OCI-LY3 (cell line): ENCODE results near the gene LSM5.
"Not testable (repeated sequence)": the region's sequence is repeated elsewhere in the genome, so short reads cannot be mapped to it uniquely, and the experiment has no call there.

Experiments used
- H2AFZ ChIP-seq: fragments of 200-600, 300-600 bp; shearing (Covaris generic); 2 replicates; pipeline ENCODE4 v1.6.0; 2014; ENCODE audit warnings: antibody characterized with exemption, low read depth, low read length
- H3K27ac ChIP-seq: fragments of 200-600, 300-600 bp; sonication (generic); 2 replicates; pipeline ENCODE4 v1.5.1; 2014; ENCODE audit warnings: mild to moderate bottlenecking, low read length, moderate library complexity, mixed read lengths
- H3K27me3 ChIP-seq: fragments of 200-600, 300-600 bp; sonication (generic); 2 replicates; pipeline ENCODE4 v1.6.1; 2014; ENCODE audit warnings: low read depth, low read length, mixed read lengths
- H3K36me3 ChIP-seq: fragments of 200-600, 300-600 bp; sonication (generic); replicated peaks from 2 replicates; pipeline ENCODE3; 2014; ENCODE audit warnings: low read depth, low read length, mixed read lengths
- H3K4me1 ChIP-seq: fragments of 300-600, 200-600 bp; sonication (generic); 2 replicates; pipeline ENCODE4 v1.6.1; 2014; ENCODE audit warnings: low read length, mixed read lengths
- H3K4me2 ChIP-seq: fragments of 200-600, 300-600 bp; sonication (generic); 2 replicates; pipeline ENCODE4 v1.6.1; 2014; ENCODE audit warnings: low read length, mixed read lengths
- H3K4me3 ChIP-seq: fragments of 300-600, 200-600 bp; sonication (generic); 2 replicates; pipeline ENCODE4 v1.5.1; 2014; ENCODE audit warnings: antibody characterized with exemption, mild to moderate bottlenecking, low read length, moderate library complexity
- H3K79me2 ChIP-seq: fragments of 300-600, 200-600 bp; shearing (Covaris generic); 2 replicates; pipeline ENCODE4 v1.6.1; 2014; ENCODE audit warnings: mild to moderate bottlenecking, low read length, mixed read lengths
- H3K9ac ChIP-seq: fragments of 300-600, 200-600 bp; shearing (Covaris generic); 2 replicates; pipeline ENCODE4 v1.6.0; 2014; ENCODE audit warnings: mild to moderate bottlenecking, low read length, moderate library complexity
- H3K9me3 ChIP-seq: fragments of 200-600, 300-600 bp; shearing (Covaris generic); 2 replicates; pipeline ENCODE4 v1.6.1; 2014; ENCODE audit warnings: low read length, mixed read lengths; ENCODE audit not compliant: insufficient read depth
- H4K20me1 ChIP-seq: fragments of 200-600, 300-600 bp; sonication (generic); 2 replicates; pipeline ENCODE4 v1.6.1; 2016; ENCODE audit warnings: low read length, mixed read lengths; ENCODE audit not compliant: insufficient read depth
- EZH2phosphoT487 ChIP-seq: fragments of 200-600 bp; shearing (Covaris generic); IDR thresholded peaks from 2 replicates; pipeline ENCODE4 v1.6.1; 2018; ENCODE audit warnings: antibody characterized with exemption, mixed run types, low read depth
- TF ChIP-seq, protein P1 (sequence below): fragments of 200-600, 300-600 bp; sonication (generic); IDR thresholded peaks from 2 replicates; pipeline ENCODE4 v1.5.1; 2014; ENCODE audit warnings: antibody characterized with exemption, low read length, low read depth

Gene LSM5

DNA sequence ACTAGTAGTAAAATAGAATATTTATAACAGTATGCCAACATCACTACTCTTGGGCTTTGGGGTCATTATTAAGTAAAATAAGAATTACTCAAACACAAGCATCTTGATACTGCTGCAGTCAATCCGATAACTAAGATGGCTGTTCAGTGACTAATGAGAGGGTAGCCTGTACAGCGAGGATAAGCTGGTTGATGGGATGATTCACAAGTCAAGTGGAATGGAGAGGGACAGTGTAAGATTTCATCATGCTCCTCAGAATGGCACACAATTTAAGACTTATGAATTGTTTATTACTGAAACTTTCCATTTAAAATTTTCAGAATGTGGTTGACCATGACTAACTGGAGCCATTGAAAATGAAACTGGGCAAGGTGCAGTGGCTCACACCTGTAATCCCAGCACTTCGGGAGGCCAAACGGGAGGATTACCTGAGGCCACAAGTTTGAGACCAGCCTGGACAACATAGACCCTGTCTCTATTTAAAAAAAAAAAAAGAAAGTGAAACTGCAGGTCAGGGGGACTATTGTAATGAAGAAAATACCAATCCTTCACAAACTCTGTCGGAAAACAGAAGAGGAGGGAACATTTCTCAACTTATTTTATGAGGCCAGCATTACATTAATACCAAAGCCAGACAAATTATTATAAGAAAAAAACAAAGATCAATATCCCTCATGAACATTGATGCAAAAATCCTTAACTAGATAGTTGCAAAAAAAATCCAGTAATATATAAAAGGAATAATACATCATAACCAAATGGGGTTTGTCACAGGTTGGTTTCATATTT lies 16.3 kb upstream of the LSM5 start:
- Histone ChIP-seq H3K36me3 (peaks cover 13% of the 10 kb centered on the region), H2AFZ (no peak overlapping the region), H4K20me1 (peaks cover 7% of the 10 kb centered on the region), H3K9ac (no peak overlapping the region), H3K27me3 (no peaks in the 10 kb centered on the region), H3K27ac (no peak overlapping the region), H3K79me2 (peaks cover 66% of the 10 kb centered on the region), H3K4me3 (no peak overlapping the region), H3K4me2 (no peak overlapping the region), H3K4me1 (no peaks in the 10 kb centered on the region), H3K9me3 (no peaks in the 10 kb centered on the region)
- no peak for TF ChIP-seq EZH2phosphoT487
- TF ChIP-seq, protein P1, sequence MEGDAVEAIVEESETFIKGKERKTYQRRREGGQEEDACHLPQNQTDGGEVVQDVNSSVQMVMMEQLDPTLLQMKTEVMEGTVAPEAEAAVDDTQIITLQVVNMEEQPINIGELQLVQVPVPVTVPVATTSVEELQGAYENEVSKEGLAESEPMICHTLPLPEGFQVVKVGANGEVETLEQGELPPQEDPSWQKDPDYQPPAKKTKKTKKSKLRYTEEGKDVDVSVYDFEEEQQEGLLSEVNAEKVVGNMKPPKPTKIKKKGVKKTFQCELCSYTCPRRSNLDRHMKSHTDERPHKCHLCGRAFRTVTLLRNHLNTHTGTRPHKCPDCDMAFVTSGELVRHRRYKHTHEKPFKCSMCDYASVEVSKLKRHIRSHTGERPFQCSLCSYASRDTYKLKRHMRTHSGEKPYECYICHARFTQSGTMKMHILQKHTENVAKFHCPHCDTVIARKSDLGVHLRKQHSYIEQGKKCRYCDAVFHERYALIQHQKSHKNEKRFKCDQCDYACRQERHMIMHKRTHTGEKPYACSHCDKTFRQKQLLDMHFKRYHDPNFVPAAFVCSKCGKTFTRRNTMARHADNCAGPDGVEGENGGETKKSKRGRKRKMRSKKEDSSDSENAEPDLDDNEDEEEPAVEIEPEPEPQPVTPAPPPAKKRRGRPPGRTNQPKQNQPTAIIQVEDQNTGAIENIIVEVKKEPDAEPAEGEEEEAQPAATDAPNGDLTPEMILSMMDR = no peak

DNA sequence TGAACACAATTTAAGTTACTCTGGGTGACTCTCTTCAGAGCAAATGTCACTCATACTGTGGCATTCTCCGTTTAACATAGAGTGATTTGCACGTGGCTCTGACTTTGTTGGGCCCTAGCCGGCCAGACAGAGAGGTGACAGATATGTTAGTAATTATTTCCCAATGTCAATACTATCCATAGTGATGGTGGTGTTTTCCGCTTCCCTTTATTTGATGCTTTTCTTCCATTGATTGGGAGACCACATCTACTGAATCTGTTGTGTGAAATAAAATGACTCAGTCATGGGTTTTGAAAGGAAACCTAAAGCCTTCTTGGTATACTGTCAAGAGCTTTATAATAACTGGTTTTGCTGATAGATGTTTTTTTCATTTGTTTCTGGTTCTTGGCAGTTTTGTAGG lies 12.5 kb upstream of the LSM5 start:
- Histone ChIP-seq H3K4me2 (no peak overlapping the region), H3K27ac (no peak overlapping the region), H3K36me3 (peaks cover 8% of the 10 kb centered on the region), H3K27me3 (no peaks in the 10 kb centered on the region), H2AFZ (no peak overlapping the region), H3K79me2 (peaks cover 73% of the 10 kb centered on the region), H4K20me1 (peaks cover 16% of the 10 kb centered on the region), H3K9me3 (no peaks in the 10 kb centered on the region), H3K4me3 (no peak overlapping the region), H3K9ac (no peak overlapping the region), H3K4me1 (peaks cover 8% of the 10 kb centered on the region)
- TF ChIP-seq, protein P1 = no peak
- TF ChIP-seq EZH2phosphoT487 = no peak

DNA sequence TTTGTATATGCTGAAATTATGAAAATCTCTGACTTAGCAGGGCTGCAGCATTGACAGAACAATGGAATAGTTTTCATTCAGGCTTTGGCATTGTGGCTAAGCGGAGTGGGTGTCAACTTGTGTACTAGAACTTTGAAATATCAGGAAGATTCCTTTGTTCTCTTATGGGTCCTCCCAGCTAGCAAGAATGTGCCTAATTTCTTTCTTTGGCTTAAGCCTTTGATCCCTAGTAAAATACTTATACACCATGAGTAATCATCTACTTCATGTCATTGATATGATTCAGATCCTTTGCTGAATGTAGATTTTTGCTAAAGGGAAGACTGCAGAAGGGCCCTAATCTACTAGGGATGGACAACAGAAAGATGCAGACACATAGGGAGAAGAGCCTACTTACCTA lies 11.3 kb upstream of the LSM5 start:
- Histone ChIP-seq H3K4me3 (no peak overlapping the region), H3K27ac (no peak overlapping the region), H2AFZ (no peak overlapping the region), H3K4me1 (peaks cover 11% of the 10 kb centered on the region), H3K79me2 (peaks cover 76% of the 10 kb centered on the region), H4K20me1 (peaks cover 16% of the 10 kb centered on the region), H3K27me3 (no peaks in the 10 kb centered on the region), H3K9ac (no peak overlapping the region), H3K9me3 (no peaks in the 10 kb centered on the region), H3K36me3 (no peaks in the 10 kb centered on the region), H3K4me2 (no peak overlapping the region)
- TF ChIP-seq, protein P1 = no peak
- no peak for TF ChIP-seq EZH2phosphoT487

DNA sequence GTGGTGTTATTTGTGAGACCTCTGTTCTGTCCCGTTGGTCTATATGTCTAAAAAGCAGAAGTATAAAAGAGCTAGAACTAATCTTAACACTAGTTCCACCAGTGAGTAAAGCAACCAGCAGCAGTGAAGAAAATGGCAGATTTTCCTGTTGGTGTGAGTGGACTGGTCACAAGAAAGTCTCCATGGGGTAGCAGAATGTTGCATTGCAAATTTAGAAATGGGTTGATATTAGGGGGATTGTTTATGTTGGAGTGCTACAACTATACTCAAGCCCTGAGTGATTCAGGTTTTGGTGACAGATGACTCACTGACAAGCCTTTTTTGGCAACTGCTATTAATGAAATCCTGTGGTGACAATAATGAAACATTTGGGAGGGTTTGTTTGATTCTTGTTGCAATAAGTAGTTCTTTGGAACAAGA lies 10.8 kb upstream of the LSM5 start:
- Histone ChIP-seq H2AFZ (no peak overlapping the region), H3K36me3 (no peaks in the 10 kb centered on the region), H3K27me3 (no peaks in the 10 kb centered on the region), H3K79me2 (peaks cover 79% of the 10 kb centered on the region), H3K9ac (no peak overlapping the region), H3K4me3 (no peak overlapping the region), H3K27ac (peak overlapping the region; percentile 28; the same call in 1 of the 2 replicates), H4K20me1 (peaks cover 16% of the 10 kb centered on the region), H3K9me3 (no peaks in the 10 kb centered on the region), H3K4me1 (peaks cover 14% of the 10 kb centered on the region), H3K4me2 (peak overlapping the region; percentile 28; the same call in 1 of the 2 replicates)
- TF ChIP-seq EZH2phosphoT487 = no peak
- TF ChIP-seq, protein P1 = no peak

DNA sequence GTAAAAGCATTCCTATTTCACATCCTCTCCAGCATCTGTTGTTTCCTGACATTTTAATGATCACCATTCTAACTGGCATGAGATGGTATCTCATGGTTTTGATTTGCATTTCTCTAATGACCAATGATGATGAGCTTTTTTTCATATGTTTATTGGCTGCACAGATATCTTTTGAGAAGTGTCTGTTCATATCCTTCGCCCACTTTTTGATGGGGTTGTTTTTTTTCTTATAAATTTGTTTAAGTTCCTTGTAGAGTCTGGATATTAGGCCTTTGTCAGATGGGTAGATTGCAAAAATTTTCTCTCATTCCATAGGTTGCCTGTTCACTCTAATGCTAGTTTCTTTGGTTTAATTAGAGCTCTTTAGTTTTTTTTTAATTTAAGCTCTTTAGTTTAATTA lies 10.0 kb upstream of the LSM5 start:
- H3K36me3 ChIP-seq, H3K27me3 ChIP-seq, H3K27ac ChIP-seq, H3K9ac ChIP-seq, H3K9me3 ChIP-seq, H2AFZ ChIP-seq, H3K4me3 ChIP-seq, H3K4me2 ChIP-seq: not testable (repeated sequence)
- H3K4me1 ChIP-seq = peaks cover 14% of the 10 kb centered on the region
- peaks cover 16% of the 10 kb centered on the region for H4K20me1 ChIP-seq
- H3K79me2 ChIP-seq = peaks cover 79% of the 10 kb centered on the region

DNA sequence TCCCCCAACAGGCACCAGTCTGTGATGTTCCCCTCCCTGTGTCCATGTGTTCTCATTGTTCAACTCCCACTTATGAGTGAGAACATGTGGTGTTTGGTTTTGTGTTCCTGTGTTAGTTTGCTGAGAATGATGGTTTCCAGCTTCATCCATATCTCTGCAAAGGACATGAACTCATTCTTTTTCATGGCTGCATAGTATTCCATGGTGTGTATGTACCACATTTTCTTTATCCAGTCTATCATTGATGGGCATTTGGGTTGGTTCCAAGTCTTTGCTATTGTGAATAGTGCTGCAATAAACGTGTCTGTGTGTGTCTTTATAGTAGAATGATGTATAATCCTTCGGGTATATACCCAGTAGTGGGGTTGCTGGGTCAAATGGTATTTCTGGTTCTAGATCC lies 9.6 kb upstream of the LSM5 start:
- H3K4me1 ChIP-seq = peaks cover 14% of the 10 kb centered on the region
- peaks cover 79% of the 10 kb centered on the region for H3K79me2 ChIP-seq
- H3K9ac ChIP-seq, H3K27ac ChIP-seq, H3K9me3 ChIP-seq, H3K27me3 ChIP-seq, H3K36me3 ChIP-seq, H3K4me3 ChIP-seq, H2AFZ ChIP-seq, H3K4me2 ChIP-seq: not testable (repeated sequence)
- H4K20me1 ChIP-seq = peaks cover 16% of the 10 kb centered on the region
